ENCODE results near the gene PXMP4. TPM values are rescaled to one million over a fixed set of nuclear protein-coding genes. Genes with fewer than 3 reads are reported as not detected.

The PXMP4 gene
- total RNA-seq, 1 donor from 2014 or later = 4.0 TPM

- DNase-seq (ENCODE audit: low read depth in 2 of 2) = no peak
These were observed 12.3 kb upstream of the PXMP4 start for GRCh38 chr20:33732166-33732970.

- DNase-seq (ENCODE audit: low read depth in 2 of 2) = peak; percentile 85 to 92
These were observed 11.6 kb upstream of the PXMP4 start, which contains the start of gene ZNF341 for GRCh38 chr20:33731693-33732165. TSS of gene ZNF341 (plus strand) at chr20:33731996. CDS start at chr20:33732022, 26 bp downstream.

GRCh38 chr20:33730946-33731692 is 11.0 kb upstream of the PXMP4 start:
- DNase-seq (ENCODE audit: low read depth in 2 of 2) = no peak

GRCh38 chr20:33729101-33729500 is 9.0 kb upstream of the PXMP4 start:
- no peak for DNase-seq (ENCODE audit: low read depth in 2 of 2)

- no peak for DNase-seq (ENCODE audit: low read depth in 2 of 2)
These were observed 8.4 kb upstream of the PXMP4 start for GRCh38 chr20:33728463-33728862.

- DNase-seq (ENCODE audit: low read depth in 2 of 2) = no peak
These were observed 7.7 kb upstream of the PXMP4 start for GRCh38 chr20:33727806-33728205.

- DNase-seq (ENCODE audit: low read depth in 2 of 2) = no peak
These were observed 7.0 kb upstream of the PXMP4 start for GRCh38 chr20:33727115-33727479.

GRCh38 chr20:33725607-33726264 is 5.6 kb upstream of the PXMP4 start:
- no peak for DNase-seq (ENCODE audit: low read depth in 2 of 2)

- no peak for DNase-seq (ENCODE audit: low read depth in 2 of 2)
These were observed 4.5 kb upstream of the PXMP4 start for GRCh38 chr20:33724439-33725094.

- no peak for DNase-seq (ENCODE audit: low read depth in 2 of 2)
These were observed 1.5 kb upstream of the PXMP4 start for GRCh38 chr20:33721391-33722140.

GRCh38 chr20:33719277-33719988 is 677 bp downstream of the PXMP4 start:
- DNase-seq (ENCODE audit: low read depth in 2 of 2) = no peak

- DNase-seq (ENCODE audit: low read depth in 2 of 2) = no peak
These were observed 3.6 kb downstream of the PXMP4 start for GRCh38 chr20:33716498-33716897.

- DNase-seq (ENCODE audit: low read depth in 2 of 2) = no peak
These were observed 6.2 kb downstream of the PXMP4 start for GRCh38 chr20:33713865-33714367.

- no peak for DNase-seq (ENCODE audit: low read depth in 2 of 2)
These were observed 8.7 kb downstream of the PXMP4 start for GRCh38 chr20:33711446-33711738.

- DNase-seq (ENCODE audit: low read depth in 2 of 2) = no peak
These were observed 9.2 kb downstream of the PXMP4 start for GRCh38 chr20:33710681-33711445.

GRCh38 chr20:33709905-33710541 is 10.1 kb downstream of the PXMP4 start:
- DNase-seq (ENCODE audit: low read depth in 2 of 2) = no peak

GRCh38 chr20:33709398-33709797 is 10.7 kb downstream of the PXMP4 start:
- no peak for DNase-seq (ENCODE audit: low read depth in 2 of 2)

GRCh38 chr20:33707668-33708067 is 12.4 kb downstream of the PXMP4 start:
- DNase-seq (ENCODE audit: low read depth in 2 of 2) = no peak

Data from lung microvascular endothelial cell (primary cell).